Lower lobe of right lung (tissue), 2 donors: ENCODE results near the gene P2RY14. TPM values are rescaled to one million over a fixed set of nuclear protein-coding genes. Genes with fewer than 3 reads are reported as not detected.
A peak's percentile ranks its signal among the peaks of the same experiment; 100 is the strongest.

Experiments
- ATAC-seq, 2 donors: fragments of 200-7000 bp; cut with Tn5 transposase; one replicate each; pipeline ENCODE4 v1.9.1; 2020 to 2022; ENCODE audit warnings: mild to moderate bottlenecking in 2 of 2, moderate library complexity in 2 of 2
- DNase-seq: peaks from one replicate; pipeline ENCODE4 v3.0.0-alpha.2; 2020
- H3K27ac ChIP-seq: fragments of 200-600 bp; one replicate; pipeline ENCODE4 v1.8.0; 2022
- H3K27me3 ChIP-seq: fragments of 200-600 bp; one replicate; pipeline ENCODE4 v1.8.0; 2022; ENCODE audit warnings: low read depth
- H3K36me3 ChIP-seq: fragments of 200-600 bp; one replicate; pipeline ENCODE4 v1.8.0; 2022; ENCODE audit warnings: mild to moderate bottlenecking
- H3K4me1 ChIP-seq: fragments of 200-600 bp; one replicate; pipeline ENCODE4 v1.8.0; 2022
- H3K4me3 ChIP-seq: fragments of 200-600 bp; one replicate; pipeline ENCODE4 v1.8.0; 2022; ENCODE audit warnings: mild to moderate bottlenecking
- H3K9me3 ChIP-seq: fragments of 200-600 bp; one replicate; pipeline ENCODE4 v1.8.0; 2022
- CTCF ChIP-seq: fragments of 200-600 bp; IDR thresholded peaks from one replicate; pipeline ENCODE4 v1.8.0; 2022; ENCODE audit warnings: antibody characterized with exemption, mild to moderate bottlenecking
- intact Hi-C: fragments of 100-400 bp; cut with DNase I; formaldehyde crosslinking; loops from one replicate; pipeline ENCODE4 v1.11.0; 2022
- total RNA-seq: library from RNA; stranded (reverse); fragmentation: NEBNext Ultra II Directional; extraction: Animal tissue kit (Norgen Biotek cat#: 25700); gene quantifications from one replicate; pipeline ENCODE4 v1.2.1, GENCODE V29; 2021
- donor health status: DM: no; HTN: yes; CAD: no; lungs with severe emphysema.

The P2RY14 gene
- total RNA-seq, 1 donor from 2014 or later: 5.7 TPM

DNA sequence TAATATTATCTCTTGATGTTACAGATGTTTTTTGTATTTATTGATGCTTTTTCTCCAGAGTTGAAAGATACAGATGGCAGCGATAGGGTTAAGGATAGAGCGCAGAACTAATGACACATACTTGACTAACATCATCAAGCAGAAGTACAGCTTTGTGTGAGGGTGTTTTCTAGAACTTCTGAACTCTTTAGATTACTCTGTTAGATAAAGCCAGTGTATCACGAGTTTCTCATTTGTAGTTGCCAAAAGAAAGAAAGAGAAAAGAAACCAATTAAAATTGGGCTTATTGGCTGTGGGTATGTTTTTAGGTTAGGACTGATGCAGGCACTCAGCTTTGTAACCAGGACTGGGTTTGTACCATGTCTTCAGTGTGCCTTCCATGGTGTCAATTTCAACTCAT lies 68.7 kb downstream of the P2RY14 start:
- no peak for TF ChIP-seq CTCF
- ATAC-seq (no peak), DNase-seq (no peak)
- intact Hi-C loops: no loop called here
- Histone ChIP-seq H3K9me3 (no peaks in the 10 kb centered on the region), H3K4me3 (no peak overlapping the region), H3K27me3 (no peaks in the 10 kb centered on the region), H3K4me1 (peaks cover 3% of the 10 kb centered on the region), H3K27ac (no peak overlapping the region), H3K36me3 (no peaks in the 10 kb centered on the region)

DNA sequence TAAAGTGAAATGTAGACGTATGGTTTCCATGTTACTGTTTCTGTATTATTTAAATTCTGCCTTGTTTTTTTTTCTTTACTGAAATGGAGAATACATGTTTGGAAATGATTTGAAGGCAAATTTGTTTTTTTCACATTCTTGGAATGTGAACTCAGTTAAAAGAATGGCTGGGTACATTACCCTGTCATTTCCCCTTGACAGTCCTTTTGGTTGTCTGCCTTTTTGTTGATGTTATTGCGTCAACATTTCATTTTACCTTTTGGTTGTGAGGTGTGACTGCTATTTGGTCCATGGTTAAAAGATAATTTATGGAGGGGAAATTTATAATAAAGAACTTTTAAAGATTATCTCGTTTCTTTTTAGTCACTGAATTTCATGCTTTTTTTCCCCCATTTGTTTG lies 72.1 kb downstream of the P2RY14 start:
- ATAC-seq: no peak
- no peak for TF ChIP-seq CTCF
- DNase-seq: no peak
- Histone ChIP-seq H3K4me1 (peaks cover 4% of the 10 kb centered on the region), H3K36me3 (no peaks in the 10 kb centered on the region), H3K4me3 (no peak overlapping the region), H3K27ac (no peak overlapping the region), H3K9me3 (no peaks in the 10 kb centered on the region), H3K27me3 (no peaks in the 10 kb centered on the region)
- intact Hi-C loops: no loop called here

DNA sequence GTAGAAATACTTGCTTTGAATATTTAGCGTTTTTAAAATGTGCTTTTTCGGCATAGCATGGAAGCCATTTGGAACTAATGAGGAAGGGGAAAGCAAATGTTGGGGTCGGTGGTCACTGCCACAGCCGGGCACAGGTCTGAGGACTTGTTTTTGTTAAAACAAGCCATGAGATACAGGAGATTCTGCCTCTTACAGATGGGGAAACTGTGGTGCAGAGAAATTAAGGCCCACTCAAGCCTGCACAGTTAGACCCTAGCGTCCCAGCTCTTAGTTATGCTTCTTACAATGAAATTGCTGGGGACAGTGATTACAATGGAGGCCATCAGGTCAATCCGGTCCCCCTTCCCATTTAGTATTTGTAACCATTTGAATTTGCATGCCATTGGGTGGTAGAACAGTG lies 72.9 kb downstream of the P2RY14 start:
- ATAC-seq (no peak), DNase-seq (no peak)
- H3K4me1 ChIP-seq: peaks cover 4% of the 10 kb centered on the region
- no peaks in the 10 kb centered on the region for H3K9me3 ChIP-seq
- no peaks in the 10 kb centered on the region for H3K27me3 ChIP-seq
- TF ChIP-seq CTCF: no peak
- no peaks in the 10 kb centered on the region for H3K36me3 ChIP-seq
- no peak overlapping the region for H3K27ac ChIP-seq
- intact Hi-C loops: no loop called here
- H3K4me3 ChIP-seq: no peak overlapping the region

DNA sequence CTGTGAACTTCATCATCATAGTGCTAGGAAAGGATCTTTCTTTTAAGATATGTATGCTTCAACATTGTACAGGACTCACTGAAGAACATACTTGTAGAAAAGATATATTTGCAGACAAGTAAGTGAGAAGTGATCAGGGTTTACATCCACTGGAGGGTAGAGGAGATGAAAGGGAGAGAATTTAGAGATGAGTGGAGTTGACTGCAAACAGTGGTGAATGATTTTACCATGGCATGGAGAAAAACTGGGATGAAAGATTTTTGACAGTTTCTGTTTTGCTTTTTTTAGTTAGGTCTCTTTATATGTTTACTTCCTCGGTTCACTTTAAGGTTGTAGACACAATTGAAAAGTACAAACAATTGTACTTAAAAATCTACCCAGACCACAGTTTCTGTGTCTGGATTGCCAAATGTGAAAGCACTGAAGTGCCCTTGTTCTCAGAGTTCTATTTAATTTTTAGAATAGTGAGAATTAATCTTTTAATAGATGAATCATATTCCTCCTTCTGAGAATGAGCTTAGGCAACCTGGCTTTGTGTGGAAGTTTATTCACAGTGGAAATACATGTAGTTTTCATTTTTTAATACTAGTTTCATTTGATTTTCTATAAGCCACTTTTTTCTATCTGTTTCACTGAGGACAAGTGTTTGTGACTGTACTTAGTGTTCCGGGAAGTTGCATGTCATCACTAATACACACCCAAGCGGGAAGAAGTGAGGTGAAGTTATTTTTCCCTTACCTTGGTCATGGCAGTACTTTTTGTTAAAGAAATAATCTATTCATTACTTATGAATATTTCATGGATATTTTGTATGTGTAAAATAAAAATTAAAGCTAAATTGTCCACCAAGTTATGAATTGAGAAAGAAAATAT lies 73.6 kb downstream of the P2RY14 start:
- Histone ChIP-seq H3K9me3 (no peaks in the 10 kb centered on the region), H3K27me3 (no peaks in the 10 kb centered on the region), H3K27ac (peak overlapping the region; percentile 27), H3K4me1 (peaks cover 4% of the 10 kb centered on the region), H3K36me3 (no peaks in the 10 kb centered on the region), H3K4me3 (no peak overlapping the region)
- DNase-seq (no peak), ATAC-seq (peak in 1 of 2 donors; percentile 68)
- TF ChIP-seq CTCF: no peak
- intact Hi-C loops: no loop called here

DNA sequence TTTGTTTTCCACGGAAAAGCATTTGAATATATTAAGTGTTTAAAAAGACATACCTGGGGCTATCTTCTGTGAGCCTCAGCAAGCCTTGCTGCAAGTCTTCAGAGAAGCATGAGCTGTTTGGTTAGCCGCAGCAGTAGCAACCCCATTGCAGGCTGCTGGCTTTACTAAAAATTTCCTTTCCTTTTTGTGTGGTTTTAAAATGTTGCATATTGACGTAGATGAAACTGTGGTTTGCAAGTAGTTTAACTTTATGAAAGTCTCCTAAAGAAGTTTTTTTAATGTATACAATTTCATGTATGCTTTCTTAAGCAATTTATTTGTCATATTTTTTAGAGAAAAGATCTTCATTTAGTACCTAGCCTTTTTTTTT lies 75.3 kb downstream of the P2RY14 start, which contains the start of gene GPR171:
Gene GPR171 (minus strand): TSS at position 166 of the 370 bp plus-strand sequence. CDS start 3,830 bp downstream, outside the sequence.
- Histone ChIP-seq H3K9me3 (no peaks in the 10 kb centered on the region), H3K36me3 (no peaks in the 10 kb centered on the region), H3K27ac (peak within 1 kb of the TSS; percentile 42), H3K27me3 (no peaks in the 10 kb centered on the region), H3K4me3 (peak within 1 kb of the TSS; percentile 20), H3K4me1 (peaks cover 4% of the 10 kb centered on the region)
- intact Hi-C loops: no loop called here
- ATAC-seq: no peak
- TF ChIP-seq CTCF: no peak
- no peak for DNase-seq
